Endothelial cell (in vitro differentiated cells): ENCODE results near the gene RCOR1. TPM values are rescaled to one million over a fixed set of nuclear protein-coding genes. Genes with fewer than 3 reads are reported as not detected.
A peak's percentile ranks its signal among the peaks of the same experiment; 100 is the strongest.
"Not testable (repeated sequence)": the region's sequence is repeated elsewhere in the genome, so short reads cannot be mapped to it uniquely, and the experiment has no call there.

Experiments
- DNase-seq: peaks from one replicate; pipeline ENCODE4 v3.0.0; 2021; ENCODE audit warnings: low spot score
- H3K27ac Mint-ChIP-seq: one replicate; pipeline ENCODE4 v1.8.0; 2021; ENCODE audit warnings: mixed read lengths, inconsistent platforms; ENCODE audit not compliant: unreplicated experiment
- H3K27me3 Mint-ChIP-seq: one replicate; pipeline ENCODE4 v1.8.0; 2021; ENCODE audit warnings: mild to moderate bottlenecking, moderate library complexity, mixed read lengths, inconsistent platforms; ENCODE audit not compliant: unreplicated experiment
- H3K36me3 Mint-ChIP-seq: one replicate; pipeline ENCODE4 v1.8.0; 2021; ENCODE audit warnings: mild to moderate bottlenecking, low read depth, mixed read lengths, inconsistent platforms; ENCODE audit not compliant: unreplicated experiment
- H3K4me1 Mint-ChIP-seq: one replicate; pipeline ENCODE4 v1.8.0; 2021; ENCODE audit warnings: mild to moderate bottlenecking, mixed read lengths, inconsistent platforms; ENCODE audit not compliant: unreplicated experiment
- H3K4me3 Mint-ChIP-seq: one replicate; pipeline ENCODE4 v1.8.0; 2021; ENCODE audit warnings: mild to moderate bottlenecking, mixed read lengths, inconsistent platforms; ENCODE audit not compliant: unreplicated experiment
- H3K9me3 Mint-ChIP-seq: one replicate; pipeline ENCODE4 v1.8.0; 2021; ENCODE audit warnings: mixed read lengths, inconsistent platforms; ENCODE audit not compliant: unreplicated experiment
- CTCF ChIP-seq: fragments of 200-600 bp; sonication (generic); IDR thresholded peaks from one replicate; pipeline ENCODE4 v1.5.0; 2021; ENCODE audit warnings: antibody characterized with exemption; ENCODE audit not compliant: unreplicated experiment
- total RNA-seq: library from RNA; stranded (reverse); fragmentation: NEBNext Ultra II Directional; extraction: Animal tissue kit (Norgen Biotek cat#: 25700); gene quantifications from one replicate; pipeline ENCODE4 v1.2.1, GENCODE V29; 2021; ENCODE audit not compliant: unreplicated experiment

Gene RCOR1
- total RNA-seq, 1 donor from 2014 or later = 51.6 TPM

- no peak for DNase-seq
- Mint-ChIP-seq H3K27me3 (no peaks in the 10 kb centered on the region), H3K4me1 (peaks cover 11% of the 10 kb centered on the region), H3K4me3 (no peak overlapping the region), H3K36me3 (peaks cover 7% of the 10 kb centered on the region), H3K9me3 (no peaks in the 10 kb centered on the region), H3K27ac (no peak overlapping the region)
- no peak for TF ChIP-seq CTCF
These were observed 23.9 kb downstream of the RCOR1 start for GRCh38 chr14:102616318-102616717.

- Mint-ChIP-seq H3K27me3 (no peaks in the 10 kb centered on the region), H3K27ac (no peak overlapping the region), H3K36me3 (peaks cover 8% of the 10 kb centered on the region), H3K4me3 (no peak overlapping the region), H3K4me1 (peaks cover 11% of the 10 kb centered on the region), H3K9me3 (no peaks in the 10 kb centered on the region)
- no peak for TF ChIP-seq CTCF
- DNase-seq = no peak
These were observed 24.4 kb downstream of the RCOR1 start for GRCh38 chr14:102616799-102617198.

GRCh38 chr14:102619012-102619411 lies 26.6 kb downstream of the RCOR1 start:
- Mint-ChIP-seq H3K4me1 (peaks cover 23% of the 10 kb centered on the region), H3K27ac (peak overlapping the region; percentile 14)
- H3K4me3 Mint-ChIP-seq, H3K9me3 Mint-ChIP-seq, H3K27me3 Mint-ChIP-seq, DNase-seq, H3K36me3 Mint-ChIP-seq: not testable (repeated sequence)

GRCh38 chr14:102620413-102620812 lies 28.0 kb downstream of the RCOR1 start:
- no peak for TF ChIP-seq CTCF
- no peak for DNase-seq
- Mint-ChIP-seq H3K4me3 (peak overlapping the region; percentile 56), H3K27me3 (no peaks in the 10 kb centered on the region), H3K9me3 (no peaks in the 10 kb centered on the region), H3K36me3 (peaks cover 8% of the 10 kb centered on the region), H3K4me1 (peaks cover 23% of the 10 kb centered on the region), H3K27ac (no peak overlapping the region)

- peak overlapping the region; percentile 88 for H3K27ac Mint-ChIP-seq
- peaks cover 2% of the 10 kb centered on the region for H3K27me3 Mint-ChIP-seq
- H3K4me1 Mint-ChIP-seq = peaks cover 43% of the 10 kb centered on the region
- H3K4me3 Mint-ChIP-seq = peak overlapping the region; percentile 15
- no peaks in the 10 kb centered on the region for H3K9me3 Mint-ChIP-seq
- no peak for DNase-seq
- peaks cover 16% of the 10 kb centered on the region for H3K36me3 Mint-ChIP-seq
- no peak for TF ChIP-seq CTCF
These were observed 29.9 kb downstream of the RCOR1 start for GRCh38 chr14:102622262-102622885.
